IMR-90 (cell line): ENCODE data around the gene HECTD1. TPM values are rescaled to one million over a fixed set of nuclear protein-coding genes. Genes with fewer than 3 reads are reported as not detected.

Experiments
- microRNA-seq, 2 experiments: library from miRNA; stranded (forward) in 1 of 2; unstranded in 1 of 2; fragments of 10-50 nt in 1 of 2; fragments of <30 nt in 1 of 2; gene quantifications in 1 of 2; microRNA quantifications in 1 of 2; one replicate each; pipeline versions ENCODE3 to v1.1.0; 2013 to 2020; ENCODE audit not compliant: insufficient read depth in 1 of 2, insufficient read length in 1 of 2, unreplicated experiment in 1 of 2
- polyA plus RNA-seq, 3 experiments: library from polyadenylated mRNA; depleted of rRNA; stranded (reverse); fragments of >200 nt; gene quantifications; 2 replicates each; pipeline ENCODE4 v1.2.3, GENCODE V29; 2012; ENCODE audit warnings: low replicate concordance in 1 of 3
- small RNA-seq, 5 experiments: library from RNA; depleted of rRNA; stranded (forward); fragments of <200 nt; gene quantifications; one replicate each; pipeline ENCODE3, GENCODE V24; 2012
- total RNA-seq: library from RNA; depleted of rRNA; stranded (reverse); fragments of >200 nt; gene quantifications from 2 replicates; pipeline ENCODE4 v1.2.3, GENCODE V29; 2012; rRNA removed

The HECTD1 gene
- total and polyA plus RNA-seq, 2 of the 4 experiments (the other 2 are of a cell fraction) = 48.5 to 228 TPM

Small RNA genes lying within 50 kb of the gene (microRNA-seq; reads per million reads assigned to microRNA genes)
- not detected for gene RF00019 (ENCODE audit: insufficient read depth, insufficient read length)
- not detected for gene RNU6-541P (ENCODE audit: insufficient read depth, insufficient read length)

Small RNA genes lying within 50 kb of the gene (small RNA-seq; reads per million reads assigned to genes)
- 0 reads per million in 5 experiments for gene RF00019
- 0 reads per million in 5 experiments for gene RNU6-541P

Other genes starting within 250 kb of the HECTD1 start
- gene AP4S1, start 182.1 kb downstream of the HECTD1 start, total RNA-seq = 4.5 and 5.8 TPM in 2 replicates
- gene AP4S1, start 182.1 kb downstream of the HECTD1 start, polyA plus RNA-seq (2012; rRNA removed) = 2.5 and 2.7 TPM in 2 replicates
- gene STRN3, start 181.4 kb downstream of the HECTD1 start, total RNA-seq = 66.9 and 78.7 TPM in 2 replicates
- 8.3 and 10.8 TPM in 2 replicates for gene STRN3, start 181.4 kb downstream of the HECTD1 start, polyA plus RNA-seq (2012; rRNA removed)
- 46.4 and 48.9 TPM in 2 replicates for gene HEATR5A, start 212.8 kb upstream of the HECTD1 start, total RNA-seq
- 12.6 and 14.0 TPM in 2 replicates for gene HEATR5A, start 212.8 kb upstream of the HECTD1 start, polyA plus RNA-seq (2012; rRNA removed)
- gene DTD2, start 249.7 kb upstream of the HECTD1 start, total RNA-seq = 24.9 and 46.1 TPM in 2 replicates
- 13.4 and 16.9 TPM in 2 replicates for gene DTD2, start 249.7 kb upstream of the HECTD1 start, polyA plus RNA-seq (2012; rRNA removed)